Measurements from ENCODE around the gene SHKBP1.
"Not testable (repeated sequence)": the region's sequence is repeated elsewhere in the genome, so short reads cannot be mapped to it uniquely, and the experiment has no call there.

Gene SHKBP1

DNA sequence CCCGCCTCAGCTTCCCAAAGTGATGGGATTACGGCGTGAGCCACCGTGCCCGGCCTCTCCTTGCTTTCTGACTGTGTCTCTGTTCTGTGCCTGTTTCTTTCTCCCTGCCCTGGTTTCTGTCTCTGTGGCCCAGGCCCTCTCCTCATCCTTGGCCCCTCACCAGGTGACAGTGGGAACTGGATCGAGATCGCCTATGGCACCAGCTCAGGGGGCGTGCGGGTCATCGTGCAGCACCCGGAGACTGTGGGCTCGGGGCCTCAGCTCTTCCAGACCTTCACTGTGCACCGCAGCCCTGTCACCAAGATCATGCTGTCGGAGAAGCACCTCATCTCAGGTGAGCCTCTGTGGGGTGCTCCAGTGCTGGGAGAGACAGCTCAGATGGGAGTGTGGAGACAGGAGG is 9.9 kb downstream of the SHKBP1 start:
- DNase-seq = no peak

DNA sequence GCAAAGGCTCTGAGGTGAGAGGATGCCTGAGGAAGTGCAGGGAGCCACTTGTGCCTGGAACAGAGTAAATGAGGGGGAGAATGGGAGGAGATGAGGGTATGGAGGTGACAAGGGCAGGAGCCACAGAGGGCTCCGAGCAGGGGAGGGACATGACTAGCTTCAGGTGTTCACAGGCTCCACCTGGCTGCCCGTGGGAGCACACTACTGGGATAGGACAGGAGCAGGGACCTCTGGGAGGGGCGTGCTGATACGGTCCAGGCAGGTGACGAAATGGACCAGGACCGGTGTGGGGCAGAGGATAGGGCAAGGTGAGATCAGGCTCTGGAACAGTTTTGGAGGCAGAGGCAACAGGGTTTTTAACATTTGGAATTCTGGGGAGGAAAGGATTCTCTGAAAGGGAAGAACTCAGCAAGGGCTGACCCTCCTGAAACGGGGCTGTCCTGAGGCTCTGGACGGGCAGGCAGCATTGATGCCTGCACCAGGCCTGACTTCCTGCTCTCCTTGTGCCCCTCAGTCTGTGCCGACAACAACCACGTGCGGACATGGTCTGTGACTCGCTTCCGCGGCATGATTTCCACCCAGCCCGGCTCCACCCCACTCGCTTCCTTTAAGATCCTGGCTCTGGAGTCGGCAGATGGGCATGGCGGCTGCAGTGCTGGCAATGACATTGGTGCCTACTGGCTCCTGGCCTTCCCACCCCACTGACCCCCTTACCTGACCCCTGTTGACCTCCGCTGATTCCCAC is 11.6 kb downstream of the SHKBP1 start:
- DNase-seq = peak; percentile 37

DNA sequence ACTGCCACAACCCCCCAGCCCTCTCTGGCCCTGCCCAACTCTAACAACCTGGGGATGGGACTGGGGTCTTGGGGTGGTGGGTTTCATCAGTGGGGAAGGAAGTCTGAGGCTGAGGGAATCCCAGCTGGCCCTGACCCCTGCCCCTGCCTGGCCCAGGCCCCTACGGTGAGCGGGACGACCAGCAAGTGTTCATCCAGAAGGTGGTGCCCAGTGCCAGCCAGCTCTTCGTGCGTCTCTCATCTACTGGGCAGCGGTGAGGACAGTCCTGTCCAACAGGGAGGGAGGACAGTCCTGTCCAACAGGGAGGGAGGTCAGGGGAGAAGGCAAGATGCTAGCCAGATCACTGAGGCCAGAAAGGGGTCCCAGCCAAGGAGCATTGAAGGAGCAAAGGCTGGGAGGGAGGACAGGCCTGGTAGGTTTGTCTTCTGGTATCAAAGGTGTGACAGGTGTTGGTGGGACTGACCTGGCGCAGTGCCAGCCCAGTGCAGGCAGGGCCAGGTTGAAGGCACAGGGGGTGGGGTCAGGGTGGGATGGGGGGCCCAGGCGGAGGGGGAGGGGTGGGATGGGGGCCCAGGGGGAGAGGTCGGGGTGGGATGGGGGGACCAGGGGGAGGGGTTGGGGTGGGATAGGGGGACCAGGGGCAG is 12.4 kb downstream of the SHKBP1 start:
- DNase-seq = no peak

DNA sequence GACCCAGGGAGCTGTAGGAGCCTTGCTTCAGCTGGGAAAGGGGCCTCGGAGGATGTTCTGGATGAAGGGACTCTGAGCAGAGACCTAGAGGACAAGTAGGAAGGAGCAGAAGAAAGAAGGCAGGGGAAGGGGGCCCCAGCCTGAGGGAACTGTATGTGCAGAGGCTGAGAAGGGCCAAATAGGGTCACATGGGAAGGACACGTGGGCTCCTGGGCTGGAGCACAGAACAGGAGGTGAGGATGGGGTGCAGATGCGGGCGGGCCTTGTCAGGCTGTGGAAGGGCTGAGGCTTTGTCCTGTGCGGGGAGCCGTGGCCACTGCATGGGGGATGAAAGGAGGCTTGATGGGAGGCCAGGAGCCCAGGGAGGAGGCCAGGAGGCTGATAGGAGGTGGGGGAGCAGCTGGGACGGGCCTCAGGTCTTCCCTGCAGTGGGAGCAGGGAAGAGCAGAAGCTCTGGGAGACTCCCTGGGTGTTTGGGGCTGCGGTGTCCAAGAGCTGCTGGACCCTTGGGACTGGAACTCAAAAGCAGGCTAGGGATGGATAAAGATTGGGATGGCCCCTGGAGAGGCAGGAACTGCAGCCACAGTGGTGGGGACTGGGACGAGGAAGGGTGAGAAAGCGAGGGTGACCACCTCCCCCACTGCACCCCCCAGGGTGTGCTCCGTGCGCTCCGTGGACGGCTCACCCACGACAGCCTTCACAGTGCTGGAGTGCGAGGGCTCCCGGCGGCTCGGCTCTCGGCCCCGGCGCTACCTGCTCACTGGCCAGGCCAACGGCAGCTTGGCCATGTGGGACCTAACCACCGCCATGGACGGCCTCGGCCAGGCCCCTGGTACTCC is 13.1 kb downstream of the SHKBP1 start:
- no peak for DNase-seq

DNA sequence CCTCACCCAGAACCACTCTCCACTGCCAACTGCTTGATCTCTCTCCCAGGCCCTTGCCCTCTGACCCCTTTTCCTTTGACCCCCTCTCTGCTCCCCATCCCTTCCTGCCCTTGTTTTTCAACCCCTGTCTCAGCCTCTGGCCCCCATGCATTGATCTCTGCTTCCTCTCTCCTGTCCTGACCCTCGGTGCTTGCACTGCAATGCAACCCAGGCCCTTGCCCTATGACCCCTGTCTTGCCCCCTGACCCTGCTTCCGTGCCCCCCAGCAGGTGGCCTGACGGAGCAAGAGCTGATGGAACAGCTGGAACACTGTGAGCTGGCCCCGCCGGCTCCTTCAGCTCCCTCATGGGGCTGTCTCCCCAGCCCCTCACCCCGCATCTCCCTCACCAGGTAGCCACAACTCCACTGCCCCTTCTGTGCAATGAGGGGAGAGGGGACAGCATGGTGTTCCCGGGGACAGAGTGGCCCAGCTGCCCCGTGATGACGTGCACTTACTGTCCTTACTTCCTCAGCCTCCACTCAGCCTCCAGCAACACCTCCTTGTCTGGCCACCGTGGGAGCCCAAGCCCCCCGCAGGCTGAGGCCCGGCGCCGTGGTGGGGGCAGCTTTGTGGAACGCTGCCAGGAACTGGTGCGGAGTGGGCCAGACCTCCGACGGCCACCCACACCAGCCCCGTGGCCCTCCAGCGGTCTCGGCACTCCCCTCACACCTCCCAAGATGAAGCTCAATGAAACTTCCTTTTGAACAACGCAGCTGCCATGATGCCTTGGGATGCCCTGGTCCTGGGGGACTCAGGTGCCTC is 14.0 kb downstream of the SHKBP1 start:
- no peak for DNase-seq

DNA sequence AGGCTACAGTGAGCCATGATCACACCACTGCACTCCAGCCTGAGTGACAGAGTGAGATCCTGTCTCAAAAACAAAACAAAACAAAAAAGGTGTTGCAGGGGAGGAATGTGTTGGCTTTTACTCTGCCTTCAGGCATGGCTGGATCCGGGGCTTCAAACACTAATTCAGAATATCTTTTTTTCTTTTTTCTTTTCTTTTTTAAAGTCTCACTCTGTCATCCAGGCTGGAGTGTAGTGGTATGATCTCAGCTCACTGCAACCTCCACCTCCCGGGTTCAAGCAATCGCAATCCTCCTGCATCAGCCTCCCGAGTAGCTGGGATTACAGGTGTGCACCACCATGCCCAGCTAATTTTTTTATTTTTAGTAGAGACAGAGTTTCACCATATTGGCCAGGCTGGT is 15.1 kb downstream of the SHKBP1 start:
- not testable (repeated sequence) for DNase-seq

DNA sequence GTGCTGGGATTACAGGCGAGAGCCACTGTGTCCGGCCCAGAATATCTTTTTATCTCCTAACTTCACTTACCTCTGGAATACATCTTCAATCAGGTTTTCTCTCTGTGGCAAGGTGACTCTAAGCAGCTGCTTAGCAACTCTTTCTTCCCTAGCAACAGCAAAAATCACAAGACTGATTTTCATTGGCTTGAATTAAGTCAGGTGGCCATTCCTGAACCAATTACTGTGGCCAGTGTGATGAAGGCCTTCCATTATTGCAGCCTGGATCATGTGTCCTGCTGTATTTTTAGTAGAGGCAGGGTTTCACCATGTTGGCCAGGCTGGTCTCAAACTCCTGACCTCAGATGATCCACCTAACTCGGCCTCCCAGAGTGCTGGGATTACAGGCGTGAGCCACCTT is 15.5 kb downstream of the SHKBP1 start:
- peak; percentile 46 for DNase-seq

DNA sequence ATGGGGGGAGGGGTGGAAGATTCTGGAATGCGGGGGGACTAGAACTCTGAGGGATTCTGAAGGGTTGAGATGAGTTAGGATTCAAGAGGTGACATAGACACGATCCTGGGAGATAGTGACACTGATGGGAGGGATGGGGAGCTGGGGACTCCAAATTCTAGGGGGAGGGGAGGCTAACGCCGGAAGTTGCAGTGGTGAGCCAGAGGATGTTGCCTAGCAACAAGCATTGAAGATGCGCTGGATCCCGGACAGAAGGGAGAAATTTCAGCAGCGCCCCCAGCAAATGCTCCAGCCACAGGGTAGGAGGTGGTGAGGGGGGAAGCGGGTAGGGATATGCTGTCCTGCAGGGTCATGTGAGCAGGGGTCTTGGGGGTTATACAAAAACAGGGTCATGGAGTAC is 17.6 kb downstream of the SHKBP1 start:
- DNase-seq = peak; percentile 26

DNA sequence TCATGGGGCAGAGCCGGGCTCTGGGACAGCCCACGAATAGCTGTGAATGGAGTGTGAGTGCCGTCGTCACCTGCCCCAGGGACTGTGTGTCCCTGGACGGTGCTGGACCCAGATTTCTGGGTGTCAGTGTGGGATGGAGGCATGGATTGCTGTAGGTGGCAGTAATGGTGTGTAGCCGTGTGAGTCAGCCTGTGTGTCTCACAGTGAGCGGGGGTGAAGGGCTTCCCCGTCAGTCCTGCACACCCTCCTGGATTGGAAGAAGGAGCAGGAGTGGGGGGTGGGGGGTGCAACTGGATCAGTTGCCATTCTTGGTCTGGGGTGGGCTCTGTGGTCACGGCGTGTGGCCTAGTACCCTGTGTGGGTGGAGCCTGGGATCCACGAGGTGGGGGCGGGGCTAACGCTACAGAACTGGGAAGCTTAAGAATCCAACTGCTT is 18.0 kb downstream of the SHKBP1 start:
- DNase-seq = peak; percentile 67

DNA sequence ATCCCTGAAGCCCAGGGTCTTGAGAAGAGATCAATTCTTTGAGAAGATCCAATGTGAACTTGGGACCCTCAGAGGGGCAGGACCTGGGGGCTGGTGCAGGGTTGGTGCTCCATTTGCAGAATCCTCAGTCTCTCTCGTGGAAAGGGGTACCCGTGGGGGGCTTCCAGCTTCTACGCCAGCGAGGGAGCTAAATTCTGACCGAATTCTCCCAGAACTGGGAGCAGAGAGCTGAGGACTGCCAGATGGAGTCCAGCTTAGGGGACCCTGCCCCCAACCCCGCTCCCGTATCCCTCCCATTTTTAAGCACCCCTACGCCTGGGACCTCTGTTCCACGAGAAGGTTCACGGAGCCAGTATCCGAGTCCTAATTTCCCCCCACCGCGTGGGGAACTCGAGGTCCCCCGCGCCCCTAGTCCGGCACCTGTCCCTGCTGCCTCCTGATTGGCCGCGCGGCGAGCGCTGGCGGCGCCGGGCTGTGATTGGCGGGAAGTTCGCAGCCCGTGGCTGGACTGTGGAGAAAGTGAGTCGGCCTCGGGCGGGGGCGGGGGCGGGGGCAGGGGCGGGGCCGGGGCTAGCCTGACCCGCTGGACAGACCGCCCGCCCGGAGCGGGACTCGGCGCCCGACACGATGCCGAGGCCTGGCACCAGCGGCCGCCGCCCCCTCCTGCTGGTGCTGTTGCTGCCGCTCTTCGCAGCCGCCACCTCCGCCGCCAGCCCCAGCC is 20.1 kb downstream of the SHKBP1 start:
- DNase-seq = peak; percentile 38

DNA sequence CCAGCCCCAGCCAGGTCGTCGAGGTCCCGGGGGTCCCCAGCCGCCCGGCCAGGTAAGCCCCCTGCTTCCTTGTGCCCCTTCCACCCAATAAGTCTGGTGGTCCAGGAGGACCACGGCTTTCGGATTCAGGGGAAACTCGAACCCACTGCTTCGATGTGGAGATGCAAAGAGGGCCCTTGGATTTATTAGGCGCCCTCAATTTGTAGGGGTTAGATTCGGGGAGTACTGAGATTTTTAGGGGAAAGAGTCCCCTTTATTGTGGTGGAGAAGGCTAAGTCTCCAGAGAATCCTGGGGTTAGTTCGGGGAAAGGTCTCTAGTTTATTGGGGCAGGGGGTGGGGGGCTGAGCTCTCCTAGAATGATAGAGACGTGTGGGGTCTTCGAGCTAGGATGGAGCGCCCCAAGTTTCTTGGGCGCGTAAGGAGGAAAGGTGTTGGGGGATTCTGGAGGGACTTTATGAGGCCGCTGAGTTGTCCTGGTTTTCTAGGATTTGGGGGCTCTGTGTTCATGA is 20.7 kb downstream of the SHKBP1 start:
- DNase-seq = no peak

DNA sequence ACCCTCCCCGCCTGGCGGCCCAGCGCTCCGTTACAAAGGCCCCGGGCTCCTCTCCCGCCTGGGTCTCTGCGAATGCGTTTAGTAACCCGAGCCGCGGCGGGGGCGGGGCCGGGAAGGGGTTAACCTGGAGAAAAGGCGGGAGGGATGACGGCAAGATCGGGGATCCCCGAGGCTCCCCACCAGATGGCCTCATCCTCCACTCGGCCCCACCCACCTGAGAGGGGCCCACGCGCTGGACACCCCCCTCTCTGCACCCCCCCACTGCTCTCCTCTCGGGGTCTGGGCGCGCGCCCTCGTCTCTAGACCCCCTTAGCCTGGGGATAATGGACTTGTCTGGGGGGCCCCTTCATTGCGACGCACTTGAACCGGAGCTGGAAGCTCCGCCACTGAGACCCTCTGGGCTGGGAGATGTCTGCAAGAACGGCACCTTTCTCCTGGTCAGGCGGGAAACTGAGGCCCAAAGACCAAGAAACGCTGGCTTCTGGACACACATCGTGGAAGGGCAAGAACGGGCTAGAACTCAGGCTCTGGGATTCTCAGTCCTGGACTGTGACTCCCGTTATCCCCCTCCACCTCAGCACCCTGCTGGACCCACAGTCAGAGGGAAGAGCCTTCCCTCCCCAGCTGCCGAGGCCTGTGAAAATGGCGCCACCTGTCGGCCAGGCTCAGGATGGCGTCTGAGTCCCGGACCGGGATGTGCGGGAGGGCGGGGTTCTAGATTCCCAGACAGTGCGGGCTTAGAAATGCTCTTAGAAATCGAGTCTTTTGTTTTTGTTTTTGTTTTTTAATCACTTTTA is 21.6 kb downstream of the SHKBP1 start:
- DNase-seq = peak; percentile 90

DNA sequence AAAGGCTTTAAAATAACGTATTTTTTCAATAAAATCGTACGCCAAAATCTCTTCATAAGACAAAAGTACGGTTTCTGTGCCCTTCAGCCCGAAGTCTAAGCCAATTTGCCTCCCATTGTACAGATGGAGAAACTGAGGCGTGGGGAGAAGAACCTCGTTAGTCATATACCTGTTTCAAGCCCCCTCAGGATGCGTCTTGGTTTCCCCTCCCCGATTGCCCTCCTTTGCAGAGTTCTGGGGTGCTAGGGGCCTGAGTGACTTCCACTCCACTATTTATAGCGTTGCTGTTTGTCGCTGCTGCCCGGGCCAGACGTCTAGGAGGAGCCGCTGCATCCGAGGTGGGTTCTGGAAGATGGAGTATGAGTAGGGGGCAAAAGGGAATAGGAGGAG is 22.2 kb downstream of the SHKBP1 start:
- no peak for DNase-seq

DNA sequence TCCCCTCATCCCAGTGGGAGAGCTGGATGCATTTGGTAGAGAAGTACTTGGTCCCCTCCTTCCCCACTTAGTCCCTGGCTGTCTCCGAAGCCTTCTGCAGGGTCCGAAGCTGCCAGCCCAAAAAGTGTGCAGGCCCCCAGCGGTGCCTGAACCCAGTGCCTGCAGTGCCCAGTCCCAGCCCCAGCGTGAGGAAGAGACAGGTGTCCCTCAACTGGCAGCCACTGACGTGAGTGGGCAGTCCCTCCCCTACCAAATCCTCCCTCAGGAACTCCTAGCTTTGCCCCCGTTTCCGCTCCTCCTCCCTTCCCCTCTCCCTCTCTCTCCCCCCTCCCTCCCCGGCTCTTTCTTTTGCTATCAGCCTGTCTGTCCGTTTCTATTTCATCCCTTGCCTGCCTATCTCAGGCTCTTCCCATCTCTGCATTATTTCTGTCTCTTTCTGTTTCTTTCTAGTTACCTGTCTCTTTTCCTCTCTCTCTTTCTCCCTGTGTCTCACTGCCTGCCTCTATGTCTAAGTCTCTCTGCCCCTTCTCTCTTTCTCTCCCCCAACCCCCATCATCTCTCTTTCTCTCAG is 22.7 kb downstream of the SHKBP1 start:
- DNase-seq = no peak

DNA sequence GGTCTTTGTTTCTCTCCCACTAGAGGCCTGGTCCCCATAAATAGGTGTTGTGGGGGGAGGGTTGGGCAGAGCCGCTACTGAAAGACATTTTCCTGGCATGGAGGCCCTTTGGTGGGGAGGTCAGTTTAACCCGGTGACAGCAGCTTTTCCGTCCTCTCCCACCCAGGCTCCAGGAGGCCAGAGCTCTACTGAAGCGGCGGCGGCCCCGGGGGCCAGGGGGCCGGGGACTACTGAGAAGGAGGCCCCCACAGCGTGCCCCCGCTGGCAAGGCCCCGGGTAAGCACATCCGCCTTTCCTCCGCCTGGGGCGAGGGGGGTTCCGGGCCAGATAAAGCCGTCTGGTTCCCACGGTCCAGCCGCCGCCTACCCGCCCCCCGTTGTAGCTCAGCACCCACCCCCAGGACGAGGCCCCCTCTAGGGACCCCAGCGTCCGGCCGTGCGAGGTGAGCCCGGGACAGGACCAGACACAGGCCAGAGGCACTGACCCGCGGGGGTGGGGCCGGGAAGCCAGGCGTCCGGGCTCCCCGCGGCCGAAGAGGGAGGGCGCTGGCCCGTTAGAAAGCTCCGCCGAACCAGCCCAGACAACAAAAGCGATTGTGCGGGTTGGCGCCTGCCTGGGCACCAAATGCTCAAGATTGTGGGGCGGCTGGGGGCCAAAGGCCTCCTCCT is 23.4 kb downstream of the SHKBP1 start:
- DNase-seq = no peak

DNA sequence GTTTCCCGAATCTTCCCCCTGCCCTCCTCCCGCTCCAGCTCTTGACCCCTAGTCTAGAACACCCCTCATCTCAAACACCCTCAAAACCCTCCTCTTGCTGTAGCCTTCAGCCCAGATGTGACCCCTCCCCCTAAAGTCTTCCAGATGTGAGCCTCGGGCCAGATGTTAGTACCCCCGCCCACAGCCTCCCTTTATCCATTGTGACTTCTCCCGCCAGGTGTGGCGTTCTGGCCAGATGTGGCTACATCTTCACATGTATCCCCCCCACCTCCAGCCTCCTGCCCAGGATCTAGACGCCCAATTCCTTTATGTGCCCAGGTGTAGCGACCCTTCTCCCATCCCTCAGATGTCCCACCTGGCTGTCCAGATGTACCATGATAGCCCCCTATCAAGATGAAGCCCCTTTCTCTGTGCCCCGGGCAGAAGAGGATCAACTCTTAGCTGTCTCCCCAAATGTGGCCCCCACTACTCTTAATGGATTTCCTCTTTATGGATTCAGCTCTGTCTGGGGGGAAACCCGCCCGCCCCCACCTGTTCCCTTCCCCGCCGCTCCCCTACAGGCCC is 24.0 kb downstream of the SHKBP1 start:
- DNase-seq = no peak

DNA sequence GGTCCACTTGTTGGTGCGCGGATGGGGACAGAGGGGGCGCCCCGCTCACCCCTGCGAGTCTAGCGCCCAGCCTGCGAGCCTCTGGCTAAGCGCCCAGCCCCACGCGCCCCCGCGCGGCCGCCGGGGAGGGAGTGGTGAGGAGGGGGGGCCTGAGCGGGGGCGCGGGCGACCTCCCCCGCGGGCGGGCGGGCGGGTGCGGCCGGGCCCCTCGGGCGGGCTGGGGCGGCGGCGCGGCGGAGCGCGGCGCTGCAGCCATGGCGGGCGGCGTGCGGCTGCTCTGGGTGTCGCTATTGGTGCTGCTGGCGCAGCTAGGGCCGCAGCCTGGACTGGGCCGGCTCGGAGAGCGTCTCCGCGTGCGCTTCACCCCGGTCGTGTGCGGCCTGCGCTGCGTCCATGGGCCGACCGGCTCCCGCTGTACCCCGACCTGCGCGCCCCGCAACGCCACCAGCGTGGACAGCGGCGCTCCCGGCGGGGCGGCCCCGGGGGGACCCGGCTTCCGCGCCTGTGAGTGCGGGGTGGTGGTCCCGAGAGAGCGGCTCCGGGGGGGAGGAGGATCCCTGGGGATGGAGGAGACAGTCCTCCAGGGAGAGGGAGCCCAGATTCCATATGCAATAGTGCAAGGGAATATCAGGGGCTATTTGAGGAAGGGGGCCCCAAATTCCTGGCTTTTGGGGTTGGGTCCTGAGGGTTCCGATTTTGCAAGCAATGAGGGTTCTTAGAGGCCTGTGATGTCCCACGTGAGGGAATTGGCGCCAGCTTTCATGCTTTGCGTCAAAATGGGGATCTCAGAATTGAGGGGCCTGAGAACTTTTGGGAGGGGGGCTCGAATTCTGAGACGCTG is 24.7 kb downstream of the SHKBP1 start, which contains the start of gene LTBP4:
Gene LTBP4, plus strand, starts transcription at position 236 of the 841 bp plus-strand sequence. Its CDS starts 19 bp downstream, at position 255.
- no peak for DNase-seq

DNA sequence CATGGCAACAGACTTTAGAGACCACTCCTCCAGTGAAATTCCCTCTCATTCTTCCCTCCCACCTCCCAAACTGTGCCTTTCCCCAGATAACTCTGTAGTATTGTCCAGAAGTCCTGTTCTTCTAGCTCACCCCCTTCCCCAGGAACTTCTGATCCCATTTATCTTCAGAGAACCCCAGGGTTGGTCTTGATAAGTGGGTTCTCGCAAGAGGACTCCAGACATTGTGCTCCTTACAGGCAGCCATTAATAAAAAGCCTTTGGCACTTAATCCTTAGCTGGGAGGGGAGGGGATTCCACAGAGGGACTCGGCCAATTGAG is 26.4 kb downstream of the SHKBP1 start:
- DNase-seq = no peak

All from fibroblast of skin of right quadriceps (primary cell).